Esophagus (tissue), 2 donors: ENCODE measurements around the gene ARFIP1. TPM values are rescaled to one million over a fixed set of nuclear protein-coding genes. Genes with fewer than 3 reads are reported as not detected.

ENCODE experiments used
- H3K27ac ChIP-seq, 2 donors: one replicate each; pipeline ENCODE4 v1.5.1; 2013; ENCODE audit warnings: low read depth in 2 of 2, mild to moderate bottlenecking in 2 of 2, inconsistent platforms in 1 of 2, low read length in 1 of 2, moderate library complexity in 1 of 2
- H3K27me3 ChIP-seq, 2 donors: one replicate each; pipeline ENCODE4 v1.6.1; 2013; ENCODE audit warnings: low read length in 2 of 2, control low read depth in 1 of 2, mild to moderate bottlenecking in 1 of 2; ENCODE audit not compliant: insufficient read depth in 2 of 2, control insufficient read depth in 1 of 2
- H3K36me3 ChIP-seq, 2 donors: one replicate each; pipeline ENCODE4 v1.6.1; 2013; ENCODE audit warnings: low read length in 1 of 2; ENCODE audit not compliant: control insufficient read depth in 2 of 2, insufficient read depth in 2 of 2
- H3K4me1 ChIP-seq, 2 donors: one replicate each; pipeline ENCODE4 v1.6.1; 2013; ENCODE audit warnings: low read length in 1 of 2; ENCODE audit not compliant: control insufficient read depth in 2 of 2, insufficient read depth in 2 of 2
- H3K4me3 ChIP-seq, 2 donors: one replicate each; pipeline ENCODE4 v1.5.1; 2013; ENCODE audit warnings: low read length in 2 of 2, mild to moderate bottlenecking in 2 of 2, low read depth in 1 of 2, moderate library complexity in 1 of 2
- H3K9me3 ChIP-seq, 2 donors: one replicate each; pipeline ENCODE4 v1.6.1; 2013; ENCODE audit warnings: mild to moderate bottlenecking in 2 of 2, low read depth in 1 of 2, low read length in 1 of 2, moderate library complexity in 1 of 2; ENCODE audit not compliant: control insufficient read depth in 2 of 2, insufficient read depth in 1 of 2
- WGBS, 2 donors: extraction: QIAGEN DNeasy Blood & Tissue Kit; methylation state at CpG; one replicate each; pipeline ENCODE4 v1.1.7; 2013; 5-methylcytosine and 5-hydroxymethylcytosine counted together
- polyA plus RNA-seq, 2 donors: library from polyadenylated mRNA; stranded (reverse); fragments of 200-250 nt; gene quantifications; one replicate each; pipeline ENCODE4 v1.2.3, GENCODE V29; 2013
- donor health status: healthy with polysubstance abuse.
- donor health status: Bipolar disorder and iron deficiency.

ARFIP1 gene
- polyA plus RNA-seq, 2 donors = 13.7 to 14.3 TPM

DNA sequence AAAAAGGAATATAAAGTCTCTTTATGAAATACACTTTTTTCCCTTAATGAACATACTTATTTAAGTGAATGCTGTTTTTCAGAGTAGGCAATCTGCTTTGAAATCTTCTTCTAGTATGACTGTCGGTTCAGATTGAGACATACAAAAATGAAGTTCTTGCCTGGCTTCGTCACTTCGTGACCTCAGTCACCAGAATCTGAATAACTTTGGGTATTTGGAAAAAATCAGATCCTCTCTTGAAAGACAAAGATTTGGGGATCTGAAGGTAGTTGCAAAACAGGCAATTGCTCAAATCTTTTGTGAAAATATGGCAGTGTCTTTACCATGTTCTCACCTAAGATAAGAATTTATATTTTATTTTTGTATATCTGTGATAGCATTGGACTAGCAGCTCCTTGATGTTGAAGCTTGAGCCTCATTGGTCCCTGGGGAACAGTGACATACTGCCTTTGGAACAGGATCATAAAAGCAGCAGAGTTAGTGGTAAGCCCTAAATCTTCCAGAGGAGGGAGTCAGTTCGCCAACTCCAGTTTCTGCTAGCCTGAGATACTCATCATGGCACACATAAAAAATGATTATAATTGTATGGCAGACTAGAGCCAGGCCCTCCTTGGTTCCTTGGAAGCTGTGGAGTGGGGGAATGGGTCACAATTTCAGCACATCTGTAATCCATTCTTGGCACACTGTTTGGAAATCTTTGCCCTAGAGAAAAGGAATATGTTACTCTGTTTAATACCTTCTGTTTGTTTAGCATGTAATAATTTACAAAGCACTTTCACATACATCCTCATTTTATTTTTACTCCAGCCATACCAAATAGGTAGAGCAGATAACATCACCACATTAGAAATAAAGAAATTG lies 5.0 kb downstream of the ARFIP1 start:
- H3K27me3 ChIP-seq = no peaks in the 10 kb centered on the region
- peaks cover 0 to 3% of the 10 kb centered on the region in 2 donors for H3K4me1 ChIP-seq
- no peak overlapping the region for H3K27ac ChIP-seq
- no peak overlapping the region for H3K4me3 ChIP-seq
- H3K36me3 ChIP-seq = no peaks in the 10 kb centered on the region
- no peaks in the 10 kb centered on the region for H3K9me3 ChIP-seq
- WGBS, 2 donors = 78 to 85% methylated on average over 4 of the region's 4 CpGs

DNA sequence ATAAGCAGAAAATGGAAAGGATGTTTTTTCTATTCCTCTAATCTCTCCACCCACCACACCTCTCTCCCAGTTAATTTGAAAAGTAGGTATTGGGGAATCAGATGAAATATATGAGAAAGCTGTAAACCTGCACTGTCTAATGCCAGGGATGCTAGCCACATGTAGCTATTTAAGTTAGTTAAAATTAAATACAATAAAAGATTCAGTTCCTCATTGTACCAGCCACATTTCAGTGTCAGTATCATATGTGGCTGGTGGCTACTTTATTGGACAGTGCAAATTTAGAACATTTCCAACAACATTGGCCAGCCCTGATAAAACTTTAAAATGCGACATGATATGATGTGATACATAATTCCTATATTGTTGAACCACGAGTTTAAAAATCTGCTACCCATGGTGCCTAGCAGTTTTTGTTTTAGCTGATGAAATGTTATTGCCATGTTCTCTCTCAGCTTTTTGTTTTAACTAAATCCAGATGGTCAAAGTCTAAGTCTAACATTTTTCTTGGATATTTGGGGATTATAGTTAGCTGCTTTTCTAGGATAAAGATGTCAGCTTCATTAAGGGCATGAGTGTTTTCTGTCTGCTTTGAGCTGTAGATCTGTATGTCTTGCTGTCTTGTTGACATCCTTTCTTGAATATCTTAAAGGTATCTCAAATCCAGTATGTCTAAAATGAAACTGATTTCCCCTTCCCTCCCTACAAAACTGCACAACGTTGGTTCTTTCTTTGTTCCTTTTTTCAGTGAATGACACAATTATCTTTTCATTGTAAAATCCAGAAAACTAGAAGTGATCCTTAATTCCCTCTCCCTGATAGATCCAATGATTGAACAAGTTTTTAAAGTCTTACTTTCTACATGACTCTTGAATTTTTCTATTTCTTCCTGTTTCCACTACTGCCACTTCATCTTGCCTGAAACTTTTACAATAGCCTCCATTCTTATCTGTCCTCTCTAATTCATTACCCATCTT lies 6.2 kb downstream of the ARFIP1 start:
- Histone ChIP-seq H3K27me3 (no peaks in the 10 kb centered on the region), H3K4me3 (no peak overlapping the region), H3K27ac (no peak overlapping the region), H3K4me1 (peaks cover 0 to 3% of the 10 kb centered on the region in 2 donors), H3K36me3 (no peaks in the 10 kb centered on the region), H3K9me3 (no peaks in the 10 kb centered on the region)
- whole genome bisulfite sequencing, 2 donors = 54 to 57% methylated on average over 3 of the region's 3 CpGs

DNA sequence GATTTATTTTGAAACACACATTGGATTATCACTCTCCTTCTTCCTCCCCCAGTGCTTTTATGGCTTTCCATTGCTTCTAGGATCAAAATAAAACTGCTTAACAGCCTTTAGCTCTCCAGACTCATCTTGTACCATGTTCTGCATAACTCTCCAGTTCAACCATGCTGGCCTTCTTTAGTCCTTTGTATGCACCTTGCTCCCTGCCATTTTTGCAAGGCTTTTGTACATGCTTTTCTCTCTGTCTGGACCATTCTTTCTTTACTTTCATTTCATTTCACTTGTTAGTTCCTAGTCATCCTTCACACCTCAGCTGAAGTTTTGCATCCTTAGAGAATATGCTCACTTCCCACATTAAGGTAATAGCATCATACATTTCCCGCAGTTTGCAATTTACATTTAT lies 6.9 kb downstream of the ARFIP1 start:
- no peaks in the 10 kb centered on the region for H3K9me3 ChIP-seq
- no peaks in the 10 kb centered on the region for H3K4me1 ChIP-seq
- no peaks in the 10 kb centered on the region for H3K27me3 ChIP-seq
- H3K27ac ChIP-seq = no peak overlapping the region
- H3K4me3 ChIP-seq = no peak overlapping the region
- H3K36me3 ChIP-seq = no peaks in the 10 kb centered on the region
- WGBS, 2 donors = 96 to 97% methylated on average over 1 of the region's 1 CpG

DNA sequence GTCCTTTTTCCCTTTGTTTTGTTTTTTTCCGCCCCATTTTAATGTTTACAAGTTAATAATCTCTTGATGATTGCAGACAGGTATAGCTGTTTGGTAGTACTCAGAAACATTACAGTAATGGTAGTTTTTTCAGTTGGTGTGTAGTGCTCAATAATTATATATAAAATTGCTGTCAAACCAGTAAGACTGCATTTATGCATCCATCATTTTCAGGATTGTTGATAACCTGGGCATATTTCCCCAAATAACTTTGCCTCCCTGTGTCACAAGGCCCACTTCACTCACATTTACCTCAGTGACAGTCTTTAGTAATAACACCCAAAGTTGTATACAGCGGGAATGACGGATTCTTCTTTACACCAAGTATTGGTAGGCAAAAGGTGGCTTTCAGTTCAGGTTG lies 16.1 kb downstream of the ARFIP1 start:
- Histone ChIP-seq H3K27me3 (no peaks in the 10 kb centered on the region), H3K4me1 (no peaks in the 10 kb centered on the region), H3K27ac (no peak overlapping the region), H3K36me3 (no peaks in the 10 kb centered on the region), H3K9me3 (no peaks in the 10 kb centered on the region), H3K4me3 (no peak overlapping the region)
- WGBS, 2 donors = 98 to 100% methylated on average over 3 of the region's 3 CpGs

DNA sequence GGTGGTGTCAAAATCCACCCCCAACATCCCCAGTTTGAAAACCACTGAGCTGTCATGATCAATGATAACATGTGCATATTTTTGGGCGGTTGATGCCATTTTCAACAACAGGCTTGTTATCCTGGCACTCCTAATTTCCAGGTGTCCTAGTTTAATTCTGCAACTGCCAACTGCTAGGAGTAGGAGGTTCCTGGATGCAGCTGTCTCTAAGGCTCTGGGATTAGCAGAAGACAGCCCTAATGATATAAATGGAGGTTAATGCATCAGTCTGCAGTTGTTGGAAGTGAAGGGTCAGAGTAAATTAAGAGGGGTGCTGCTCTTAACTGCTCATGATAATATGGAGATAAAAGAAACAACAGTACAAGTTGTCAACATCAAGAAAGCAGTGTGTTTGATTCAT lies 23.8 kb downstream of the ARFIP1 start:
- H3K27me3 ChIP-seq = no peaks in the 10 kb centered on the region
- no peak overlapping the region for H3K27ac ChIP-seq
- H3K36me3 ChIP-seq = no peaks in the 10 kb centered on the region
- H3K4me1 ChIP-seq = peaks cover 0 to 2% of the 10 kb centered on the region in 2 donors
- 90 to 93% methylated on average over 1 of the region's 1 CpG for WGBS, 2 donors
- H3K9me3 ChIP-seq = no peaks in the 10 kb centered on the region
- H3K4me3 ChIP-seq = no peak overlapping the region

DNA sequence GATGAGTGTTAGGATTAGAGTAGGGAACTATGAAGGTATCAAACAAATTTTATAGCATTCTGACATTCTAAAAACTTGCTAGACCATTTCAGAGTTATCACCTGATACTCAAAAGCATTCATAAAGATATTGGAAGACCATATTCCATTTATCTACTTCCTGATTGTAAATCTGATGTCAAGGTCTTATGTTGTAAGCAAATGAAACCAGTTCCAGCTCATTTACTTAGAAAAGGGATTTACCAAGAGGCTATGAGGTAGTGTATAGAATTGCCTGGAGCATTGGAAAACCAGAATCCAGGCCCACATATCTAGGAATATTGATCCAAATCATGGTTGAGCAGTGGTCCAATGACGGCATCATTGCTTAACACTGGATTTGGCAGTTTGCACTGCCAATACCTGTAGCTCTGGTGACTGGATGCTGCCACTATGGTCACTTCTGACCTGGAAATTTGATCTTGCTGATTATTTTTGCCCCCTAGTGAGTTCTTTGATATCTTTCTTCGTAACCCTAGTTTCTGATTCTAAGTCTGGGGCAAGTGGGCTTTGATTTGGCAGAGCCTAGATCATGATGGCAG lies 25.4 kb downstream of the ARFIP1 start:
- no peak overlapping the region for H3K27ac ChIP-seq
- no peak overlapping the region for H3K4me3 ChIP-seq
- H3K4me1 ChIP-seq = peaks cover 0 to 2% of the 10 kb centered on the region in 2 donors
- H3K9me3 ChIP-seq = no peaks in the 10 kb centered on the region
- H3K27me3 ChIP-seq = no peaks in the 10 kb centered on the region
- no peaks in the 10 kb centered on the region for H3K36me3 ChIP-seq
- WGBS, 2 donors = 82 to 85% methylated on average over 2 of the region's 2 CpGs

DNA sequence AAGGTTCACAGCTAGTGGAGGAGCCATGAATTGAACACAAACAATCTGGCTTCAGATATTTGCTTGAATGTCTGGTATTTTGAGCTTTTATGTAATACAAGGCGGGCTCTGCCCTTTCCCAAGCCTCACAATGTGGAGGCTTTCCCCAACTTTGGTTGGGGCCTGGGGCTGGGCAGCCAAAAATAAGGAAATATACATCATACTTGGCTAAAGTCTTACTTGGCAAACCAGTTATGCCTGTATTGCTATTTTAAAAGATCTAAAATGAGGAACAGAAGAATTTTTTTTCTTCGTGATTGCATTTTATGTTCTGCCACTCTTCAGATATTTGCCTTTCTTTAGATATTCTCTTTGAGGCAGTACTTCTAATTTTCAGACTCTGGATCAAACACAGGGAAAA lies 26.1 kb downstream of the ARFIP1 start:
- peaks cover 0 to 2% of the 10 kb centered on the region in 2 donors for H3K4me1 ChIP-seq
- no peak overlapping the region for H3K4me3 ChIP-seq
- H3K27me3 ChIP-seq = no peaks in the 10 kb centered on the region
- no peak overlapping the region for H3K27ac ChIP-seq
- no peaks in the 10 kb centered on the region for H3K36me3 ChIP-seq
- WGBS, 2 donors = 61 to 66% methylated on average over 2 of the region's 2 CpGs
- H3K9me3 ChIP-seq = no peaks in the 10 kb centered on the region

DNA sequence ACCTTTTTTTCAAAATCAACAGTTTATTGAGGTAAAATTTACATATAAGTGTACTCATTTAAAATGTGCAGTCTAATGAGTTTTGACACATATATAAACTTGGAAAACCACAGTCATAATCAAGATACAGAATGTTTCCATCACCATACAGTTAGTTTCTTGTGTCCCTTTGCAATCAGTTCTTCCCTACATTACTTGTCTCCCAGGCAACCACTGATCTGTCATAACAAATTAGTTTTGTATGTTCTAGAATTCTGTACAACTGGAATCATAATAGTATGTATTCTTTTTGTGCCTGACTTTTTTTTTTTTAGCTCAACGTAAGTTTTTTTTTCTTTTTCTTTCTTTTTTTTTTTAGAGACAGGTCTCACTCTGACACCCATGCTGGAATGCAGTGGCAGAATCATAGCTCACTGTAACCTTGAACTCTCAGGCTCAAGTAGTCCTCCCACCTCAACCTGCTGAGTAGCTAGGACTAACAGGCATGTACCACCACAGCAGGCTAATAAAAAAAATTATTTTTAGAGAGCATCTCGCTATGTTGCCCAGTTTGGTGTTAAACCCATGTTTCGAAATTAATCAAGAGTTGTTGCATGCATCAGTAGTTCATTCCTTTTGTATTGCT lies 26.9 kb downstream of the ARFIP1 start:
- Histone ChIP-seq H3K27ac (no peak overlapping the region), H3K4me3 (no peak overlapping the region), H3K9me3 (no peaks in the 10 kb centered on the region), H3K27me3 (no peaks in the 10 kb centered on the region), H3K36me3 (no peaks in the 10 kb centered on the region), H3K4me1 (peaks cover 0 to 2% of the 10 kb centered on the region in 2 donors)
- 73 to 82% methylated on average over 3 of the region's 3 CpGs for WGBS, 2 donors

DNA sequence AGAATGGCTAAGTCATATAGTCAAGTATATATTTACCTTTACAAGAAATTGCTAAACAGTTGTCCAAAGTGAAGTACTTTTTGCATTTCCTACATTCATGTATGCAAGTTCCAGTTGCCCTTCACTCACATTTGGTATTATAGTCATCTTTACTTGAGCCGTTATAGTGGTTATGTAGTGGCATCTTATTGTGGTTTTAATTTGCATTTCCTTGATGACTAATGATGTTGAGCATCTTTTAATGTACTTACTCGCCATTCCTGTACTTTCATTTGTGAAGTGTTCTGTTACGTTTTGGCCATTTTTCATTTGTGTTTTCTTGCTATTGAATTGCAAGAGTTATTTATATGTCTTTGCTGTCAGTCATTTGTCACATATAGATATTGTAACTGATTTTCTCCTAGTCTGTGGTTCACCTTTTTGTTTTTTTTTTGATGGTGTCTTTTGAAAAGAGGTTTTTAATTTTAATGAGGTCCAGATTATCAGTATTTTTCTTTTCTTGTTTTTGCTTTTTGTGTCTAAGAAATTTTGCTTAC lies 27.6 kb downstream of the ARFIP1 start:
- no peaks in the 10 kb centered on the region for H3K36me3 ChIP-seq
- H3K4me3 ChIP-seq = no peak overlapping the region
- H3K27me3 ChIP-seq = no peaks in the 10 kb centered on the region
- peaks cover 0 to 2% of the 10 kb centered on the region in 2 donors for H3K4me1 ChIP-seq
- H3K27ac ChIP-seq = no peak overlapping the region
- WGBS, 2 donors = 69 to 75% methylated on average over 3 of the region's 3 CpGs
- no peaks in the 10 kb centered on the region for H3K9me3 ChIP-seq
